ENCODE measurements around the gene DCX.

The DCX gene

GRCh38 chrX:111409326-111409725 lies 2.7 kb downstream of the DCX start:
- no peak overlapping the region for H3K27ac ChIP-seq (ENCODE audit: low read depth, low read length, severe bottlenecking)
- no peak overlapping the region for H3K4me3 ChIP-seq (ENCODE audit: extremely low read depth, insufficient read depth, low read length, poor library complexity, severe bottlenecking)
- H3K4me1 ChIP-seq (ENCODE audit: control insufficient read depth, insufficient read depth, low read length, poor library complexity, severe bottlenecking) = no peaks in the 10 kb centered on the region
- no CpG with 5 or more reads among the region's 3 CpGs for WGBS, 2 experiments (ENCODE audit: insufficient coverage in 2 of 2)
- no peaks in the 10 kb centered on the region for H3K9me3 ChIP-seq (ENCODE audit: control insufficient read depth, low read length)
- H3K36me3 ChIP-seq (ENCODE audit: control insufficient read depth, insufficient read depth, low read length) = no peaks in the 10 kb centered on the region

DNA sequence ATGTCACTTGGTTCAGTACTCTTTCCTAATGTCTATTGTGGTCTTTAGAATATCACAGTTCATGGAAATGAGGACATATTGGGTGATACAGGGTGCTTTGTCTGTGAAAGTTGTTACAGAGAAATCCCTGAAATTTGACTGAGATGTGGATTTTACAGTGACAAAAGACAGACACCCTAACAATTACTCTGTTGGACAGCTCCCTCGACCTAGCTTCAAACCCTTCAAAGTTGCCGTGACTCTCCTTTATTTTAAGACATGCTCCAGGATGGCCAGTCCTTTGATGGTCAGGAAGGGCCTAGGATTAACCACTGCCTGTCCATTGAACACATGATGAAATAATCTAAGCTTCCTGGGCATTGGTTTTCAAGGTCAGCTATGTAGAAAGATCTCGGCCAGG lies 4.0 kb downstream of the DCX start:
- Histone ChIP-seq H3K27ac (ENCODE audit: low read depth, low read length, severe bottlenecking) (no peak overlapping the region), H3K36me3 (ENCODE audit: control insufficient read depth, insufficient read depth, low read length) (no peaks in the 10 kb centered on the region), H3K9me3 (ENCODE audit: control insufficient read depth, low read length) (no peaks in the 10 kb centered on the region), H3K4me1 (ENCODE audit: control insufficient read depth, insufficient read depth, low read length, poor library complexity, severe bottlenecking) (no peaks in the 10 kb centered on the region), H3K4me3 (ENCODE audit: extremely low read depth, insufficient read depth, low read length, poor library complexity, severe bottlenecking) (no peak overlapping the region)
- 43% methylated on average over 1 of the region's 3 CpGs; no CpG with 5 or more reads in 1 of the 2 experiments for WGBS, 2 experiments (ENCODE audit: insufficient coverage in 2 of 2)

- H3K9me3 ChIP-seq (ENCODE audit: control insufficient read depth, low read length) = no peaks in the 10 kb centered on the region
- 83% methylated on average over 1 of the region's 2 CpGs; no CpG with 5 or more reads in 1 of the 2 experiments for WGBS, 2 experiments (ENCODE audit: insufficient coverage in 2 of 2)
- no peak overlapping the region for H3K27ac ChIP-seq (ENCODE audit: low read depth, low read length, severe bottlenecking)
- no peak overlapping the region for H3K4me3 ChIP-seq (ENCODE audit: extremely low read depth, insufficient read depth, low read length, poor library complexity, severe bottlenecking)
- H3K36me3 ChIP-seq (ENCODE audit: control insufficient read depth, insufficient read depth, low read length) = no peaks in the 10 kb centered on the region
- H3K4me1 ChIP-seq (ENCODE audit: control insufficient read depth, insufficient read depth, low read length, poor library complexity, severe bottlenecking) = no peaks in the 10 kb centered on the region
These were observed 9.6 kb downstream of the DCX start for GRCh38 chrX:111402344-111402743.

GRCh38 chrX:111395149-111395548 lies 16.8 kb downstream of the DCX start:
- H3K4me3 ChIP-seq (ENCODE audit: extremely low read depth, insufficient read depth, low read length, poor library complexity, severe bottlenecking) = no peak overlapping the region
- H3K4me1 ChIP-seq (ENCODE audit: control insufficient read depth, insufficient read depth, low read length, poor library complexity, severe bottlenecking) = no peaks in the 10 kb centered on the region
- no peaks in the 10 kb centered on the region for H3K36me3 ChIP-seq (ENCODE audit: control insufficient read depth, insufficient read depth, low read length)
- no peak overlapping the region for H3K27ac ChIP-seq (ENCODE audit: low read depth, low read length, severe bottlenecking)
- H3K9me3 ChIP-seq (ENCODE audit: control insufficient read depth, low read length) = no peaks in the 10 kb centered on the region
- no CpG with 5 or more reads among the region's 2 CpGs for WGBS, 2 experiments (ENCODE audit: insufficient coverage in 2 of 2)

DNA sequence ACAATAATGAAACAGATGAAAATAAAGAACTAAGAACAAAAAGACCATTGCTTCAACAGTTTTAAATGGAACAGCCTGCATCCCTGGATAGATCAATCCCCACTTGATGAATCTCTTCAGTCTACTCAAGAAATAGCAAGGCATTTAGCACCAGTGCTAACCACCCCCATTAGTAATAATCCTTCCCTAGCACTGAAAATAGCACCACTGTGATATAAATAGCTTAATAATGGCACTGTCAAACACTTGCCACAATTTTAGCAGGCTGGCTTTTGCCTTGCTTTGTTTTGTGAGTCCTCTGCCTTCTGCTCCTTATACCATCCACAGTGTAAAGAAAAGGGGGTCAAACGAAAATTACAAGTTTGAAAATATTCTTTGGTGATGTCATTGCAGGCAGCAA lies 17.4 kb downstream of the DCX start:
- Histone ChIP-seq H3K27ac (ENCODE audit: low read depth, low read length, severe bottlenecking) (no peak overlapping the region), H3K36me3 (ENCODE audit: control insufficient read depth, insufficient read depth, low read length) (no peaks in the 10 kb centered on the region), H3K4me3 (ENCODE audit: extremely low read depth, insufficient read depth, low read length, poor library complexity, severe bottlenecking) (no peak overlapping the region)

GRCh38 chrX:111387470-111388070 lies 24.4 kb downstream of the DCX start:
- 43% methylated on average over 1 of the region's 3 CpGs; no CpG with 5 or more reads in 1 of the 2 experiments for WGBS, 2 experiments (ENCODE audit: insufficient coverage in 2 of 2)
- H3K9me3 ChIP-seq (ENCODE audit: control insufficient read depth, low read length) = no peaks in the 10 kb centered on the region
- H3K4me3 ChIP-seq (ENCODE audit: extremely low read depth, insufficient read depth, low read length, poor library complexity, severe bottlenecking) = no peak overlapping the region
- H3K27ac ChIP-seq (ENCODE audit: low read depth, low read length, severe bottlenecking) = no peak overlapping the region
- no peaks in the 10 kb centered on the region for H3K4me1 ChIP-seq (ENCODE audit: control insufficient read depth, insufficient read depth, low read length, poor library complexity, severe bottlenecking)
- no peaks in the 10 kb centered on the region for H3K36me3 ChIP-seq (ENCODE audit: control insufficient read depth, insufficient read depth, low read length)

More for the DNA sequence above, 17.4 kb downstream of the DCX start:
- H3K4me1 ChIP-seq (ENCODE audit: control insufficient read depth, insufficient read depth, low read length, poor library complexity, severe bottlenecking) = no peaks in the 10 kb centered on the region
- H3K9me3 ChIP-seq (ENCODE audit: control insufficient read depth, low read length) = no peaks in the 10 kb centered on the region
- WGBS, 2 experiments (ENCODE audit: insufficient coverage in 2 of 2) = no CpG with 5 or more reads among the region's 1 CpG

DNA sequence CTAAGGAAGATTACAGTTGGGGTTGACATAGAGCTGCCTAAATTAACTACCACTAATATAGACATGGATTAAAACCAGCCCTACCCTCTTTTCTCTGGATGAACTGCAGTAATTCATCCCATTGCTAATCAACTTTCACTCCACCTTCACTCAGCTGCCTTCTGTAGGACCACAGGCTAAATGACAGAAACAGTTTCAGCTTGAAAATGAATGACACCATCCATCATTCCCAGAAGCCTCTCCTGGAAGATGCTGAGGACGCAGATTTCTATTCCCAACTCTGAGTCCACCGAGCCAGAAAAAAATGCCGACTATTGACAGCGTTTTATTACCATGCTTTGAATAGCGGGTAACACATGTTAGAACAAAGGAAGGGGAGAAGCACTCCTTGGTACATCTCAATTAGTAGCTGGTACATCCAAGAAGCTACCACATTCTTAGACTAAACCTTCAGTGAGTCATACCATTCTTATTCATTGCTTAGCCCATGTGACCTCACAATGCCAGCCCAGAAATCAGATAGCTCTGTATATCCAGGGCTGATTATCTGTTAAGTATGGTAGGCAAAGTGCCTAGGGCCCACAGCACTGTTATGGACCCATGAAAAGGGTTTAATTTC lies 25.3 kb downstream of the DCX start:
- H3K9me3 ChIP-seq (ENCODE audit: control insufficient read depth, low read length) = no peaks in the 10 kb centered on the region
- no peaks in the 10 kb centered on the region for H3K4me1 ChIP-seq (ENCODE audit: control insufficient read depth, insufficient read depth, low read length, poor library complexity, severe bottlenecking)
- H3K27ac ChIP-seq (ENCODE audit: low read depth, low read length, severe bottlenecking) = no peak overlapping the region
- no peaks in the 10 kb centered on the region for H3K36me3 ChIP-seq (ENCODE audit: control insufficient read depth, insufficient read depth, low read length)
- WGBS, 2 experiments (ENCODE audit: insufficient coverage in 2 of 2) = 83 to 85% methylated on average over 1 to 5 of the region's 5 CpGs
- H3K4me3 ChIP-seq (ENCODE audit: extremely low read depth, insufficient read depth, low read length, poor library complexity, severe bottlenecking) = no peak overlapping the region

DNA sequence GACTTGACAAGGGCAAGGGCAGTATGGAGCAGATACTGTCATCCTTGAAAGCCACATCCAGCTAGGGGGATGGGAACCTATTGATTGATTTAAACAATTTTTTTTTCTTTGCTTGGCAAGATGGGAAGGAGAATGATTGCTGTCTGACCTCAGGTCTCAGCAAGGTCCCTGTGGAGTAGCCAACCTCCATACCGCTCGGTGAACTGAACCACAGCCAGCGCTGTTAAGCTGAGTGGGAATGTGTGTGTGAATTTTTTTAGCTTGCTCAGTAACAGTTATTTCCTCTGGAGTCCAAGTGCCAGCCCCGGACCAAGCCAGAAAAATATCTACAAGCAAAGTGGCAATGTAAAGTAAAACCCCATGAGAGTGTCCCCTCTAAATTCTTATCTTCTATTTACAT lies 25.9 kb downstream of the DCX start:
- WGBS, 2 experiments (ENCODE audit: insufficient coverage in 2 of 2) = 100% methylated on average over 1 to 2 of the region's 4 CpGs
- Histone ChIP-seq H3K4me1 (ENCODE audit: control insufficient read depth, insufficient read depth, low read length, poor library complexity, severe bottlenecking) (no peaks in the 10 kb centered on the region), H3K4me3 (ENCODE audit: extremely low read depth, insufficient read depth, low read length, poor library complexity, severe bottlenecking) (no peak overlapping the region), H3K27ac (ENCODE audit: low read depth, low read length, severe bottlenecking) (no peak overlapping the region), H3K9me3 (ENCODE audit: control insufficient read depth, low read length) (no peaks in the 10 kb centered on the region), H3K36me3 (ENCODE audit: control insufficient read depth, insufficient read depth, low read length) (no peaks in the 10 kb centered on the region)

GRCh38 chrX:111382277-111382676 lies 29.7 kb downstream of the DCX start:
- Histone ChIP-seq H3K36me3 (ENCODE audit: control insufficient read depth, insufficient read depth, low read length) (no peaks in the 10 kb centered on the region), H3K4me1 (ENCODE audit: control insufficient read depth, insufficient read depth, low read length, poor library complexity, severe bottlenecking) (no peaks in the 10 kb centered on the region), H3K4me3 (ENCODE audit: extremely low read depth, insufficient read depth, low read length, poor library complexity, severe bottlenecking) (no peak overlapping the region), H3K27ac (ENCODE audit: low read depth, low read length, severe bottlenecking) (no peak overlapping the region), H3K9me3 (ENCODE audit: control insufficient read depth, low read length) (no peaks in the 10 kb centered on the region)

GRCh38 chrX:111376897-111377578 lies 35.0 kb downstream of the DCX start:
- no peaks in the 10 kb centered on the region for H3K36me3 ChIP-seq (ENCODE audit: control insufficient read depth, insufficient read depth, low read length)
- no peaks in the 10 kb centered on the region for H3K4me1 ChIP-seq (ENCODE audit: control insufficient read depth, insufficient read depth, low read length, poor library complexity, severe bottlenecking)
- 50% methylated on average over 2 of the region's 6 CpGs; no CpG with 5 or more reads in 1 of the 2 experiments for WGBS, 2 experiments (ENCODE audit: insufficient coverage in 2 of 2)
- no peak overlapping the region for H3K27ac ChIP-seq (ENCODE audit: low read depth, low read length, severe bottlenecking)
- no peak overlapping the region for H3K4me3 ChIP-seq (ENCODE audit: extremely low read depth, insufficient read depth, low read length, poor library complexity, severe bottlenecking)
- no peaks in the 10 kb centered on the region for H3K9me3 ChIP-seq (ENCODE audit: control insufficient read depth, low read length)

DNA sequence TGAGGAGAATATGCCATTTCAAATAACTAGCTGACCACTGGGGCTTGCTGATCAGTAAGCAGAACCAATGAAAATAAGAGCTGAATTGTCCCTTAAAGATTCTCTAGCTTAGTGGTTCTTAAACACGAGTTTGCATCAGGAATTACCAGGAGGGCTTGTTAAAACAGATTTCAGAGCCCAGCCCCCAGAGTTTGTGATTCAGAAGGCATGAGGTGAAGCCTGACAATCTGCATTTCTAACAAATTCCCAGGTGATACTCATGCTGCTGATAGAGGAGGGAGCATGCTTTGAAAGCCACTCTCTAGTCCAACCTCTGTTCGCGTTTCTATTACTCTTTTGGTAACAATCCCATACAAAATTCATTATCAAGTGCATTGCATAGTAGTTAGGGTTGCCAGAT lies 35.5 kb downstream of the DCX start:
- H3K36me3 ChIP-seq (ENCODE audit: control insufficient read depth, insufficient read depth, low read length) = no peaks in the 10 kb centered on the region
- no peaks in the 10 kb centered on the region for H3K4me1 ChIP-seq (ENCODE audit: control insufficient read depth, insufficient read depth, low read length, poor library complexity, severe bottlenecking)
- no peak overlapping the region for H3K4me3 ChIP-seq (ENCODE audit: extremely low read depth, insufficient read depth, low read length, poor library complexity, severe bottlenecking)
- no peak overlapping the region for H3K27ac ChIP-seq (ENCODE audit: low read depth, low read length, severe bottlenecking)
- H3K9me3 ChIP-seq (ENCODE audit: control insufficient read depth, low read length) = no peaks in the 10 kb centered on the region
- WGBS, 2 experiments (ENCODE audit: insufficient coverage in 2 of 2) = 14% methylated on average over 1 of the region's 3 CpGs; no CpG with 5 or more reads in 1 of the 2 experiments

Data from mesodermal cell (in vitro differentiated cells).